Activated naive CD4-positive, alpha-beta T cell treated with anti-CD3 and anti-CD28 coated beads, Interleukin-2, amount 50 U/mL, for 72 hours (primary cell): ENCODE measurements around the gene SYNM. TPM values are rescaled to one million over a fixed set of nuclear protein-coding genes. Genes with fewer than 3 reads are reported as not detected.

Experiments
- ATAC-seq, 2 donors: fragments of 150-1000 bp; cut with Tn5 transposase; 2 replicates each; pipeline ENCODE4 v1.10.0; 2021; ENCODE audit warnings: mild to moderate bottlenecking in 2 of 2, moderate library complexity in 2 of 2
- DNase-seq, 2 donors: peaks; one replicate each; pipeline ENCODE4 v3.0.0; 2021 to 2022; ENCODE audit warnings: low spot score in 2 of 2
- H3K27ac Mint-ChIP-seq, 2 donors: one replicate each; pipeline ENCODE4 v1.8.0; 2022; ENCODE audit warnings: mild to moderate bottlenecking in 2 of 2, mixed read lengths in 2 of 2
- H3K36me3 Mint-ChIP-seq, 2 donors: one replicate each; pipeline ENCODE4 v1.8.0; 2022; ENCODE audit warnings: mixed read lengths in 2 of 2
- H3K9me3 Mint-ChIP-seq, 2 donors: one replicate each; pipeline ENCODE4 v1.8.0; 2022; ENCODE audit warnings: mixed read lengths in 2 of 2
- total RNA-seq, 2 donors: library from RNA; stranded (reverse); gene quantifications; one replicate each; pipeline ENCODE4 v1.2.3, GENCODE V29; 2022

The SYNM gene
- total RNA-seq, 2 donors from 2014 or later = 0.16 to 0.43 TPM

DNA sequence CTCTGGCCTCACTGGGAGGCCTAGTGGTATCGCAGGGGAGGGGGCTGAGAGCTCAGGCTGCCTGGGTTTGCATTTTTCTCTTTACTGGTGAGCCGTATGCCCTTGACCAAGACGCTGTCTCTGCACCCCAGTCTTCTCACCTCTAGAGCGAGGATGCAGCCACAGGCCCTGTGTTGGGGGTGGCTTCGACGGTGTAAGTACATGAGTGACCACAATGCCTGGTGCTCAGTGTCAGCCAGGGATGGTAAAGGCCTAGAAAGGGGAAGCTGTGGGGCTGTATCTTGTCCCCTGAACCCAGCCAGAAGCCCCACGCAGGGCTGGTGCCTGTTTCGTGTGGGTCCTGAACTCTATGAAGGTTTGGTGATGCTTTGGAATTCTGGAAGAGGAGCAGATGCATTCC lies 19.8 kb downstream of the SYNM start:
- DNase-seq (no peak), ATAC-seq (no peak)
- Mint-ChIP-seq H3K9me3 (no peaks in the 10 kb centered on the region), H3K27ac (no peak overlapping the region), H3K36me3 (no peaks in the 10 kb centered on the region)

DNA sequence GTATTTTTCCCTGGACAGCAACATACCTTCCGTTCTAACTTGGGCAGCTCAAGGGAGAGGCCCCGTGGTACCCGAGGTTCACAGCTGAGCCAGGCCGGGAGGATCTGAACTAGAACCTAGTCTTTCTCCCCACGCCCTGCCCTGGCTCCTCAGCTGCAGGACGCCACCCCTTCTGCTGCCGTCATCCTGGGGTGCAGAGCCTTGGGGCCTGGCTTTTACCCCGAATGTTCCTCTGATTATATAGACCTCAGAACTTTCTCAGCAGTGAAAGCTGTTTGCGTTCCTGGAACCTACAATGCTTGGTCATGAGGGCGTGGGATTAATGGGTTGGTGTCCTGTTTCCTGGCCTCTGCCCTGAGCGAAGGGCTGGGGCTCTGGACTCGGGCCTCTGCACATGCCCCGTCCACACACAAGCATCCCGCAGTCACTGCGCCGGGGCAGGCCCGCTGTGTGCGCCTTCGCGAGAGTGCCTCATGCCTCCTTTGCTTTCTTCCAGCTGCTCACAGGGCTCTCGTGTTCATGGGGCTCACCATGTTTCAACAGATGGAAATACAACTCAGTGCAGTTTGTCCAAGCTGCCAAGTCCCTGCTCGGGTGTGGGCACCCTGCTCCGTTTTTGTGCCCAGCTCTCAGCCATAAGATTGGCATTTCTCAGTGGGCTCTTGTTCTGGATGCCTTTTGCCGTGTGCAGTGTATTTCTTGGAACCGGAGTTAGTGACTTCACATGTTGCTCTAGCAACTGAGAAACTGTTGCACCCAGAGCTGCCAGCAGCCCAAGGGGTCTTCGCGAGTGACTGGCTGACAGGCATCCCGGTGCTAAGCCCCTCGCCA lies 20.4 kb downstream of the SYNM start:
- H3K36me3 Mint-ChIP-seq = no peaks in the 10 kb centered on the region
- no peaks in the 10 kb centered on the region for H3K9me3 Mint-ChIP-seq
- DNase-seq (no peak), ATAC-seq (no peak)
- H3K27ac Mint-ChIP-seq = no peak overlapping the region

DNA sequence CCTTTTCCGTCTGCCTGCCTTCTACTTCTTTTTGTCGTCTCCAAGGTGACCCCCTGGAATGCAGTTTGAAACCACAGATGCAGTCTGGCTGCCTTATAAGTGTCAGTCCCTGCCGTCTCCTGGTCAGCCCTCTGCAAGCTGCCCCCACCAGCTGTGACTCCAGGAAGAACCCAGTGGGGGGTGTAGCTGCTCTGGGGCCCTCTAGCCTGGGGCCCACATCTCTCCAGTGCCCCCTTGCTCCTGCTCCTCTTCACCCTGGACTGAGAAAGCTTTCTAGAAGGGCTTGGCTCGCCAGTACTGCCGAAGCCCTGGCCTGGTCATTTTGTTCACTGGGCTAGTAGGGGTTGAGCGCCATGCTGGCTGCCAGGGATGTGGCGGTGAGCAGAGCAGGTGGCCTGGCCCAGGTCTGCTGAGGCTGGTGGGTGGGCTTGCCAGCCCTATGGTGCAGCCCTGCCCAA lies 21.3 kb downstream of the SYNM start:
- ATAC-seq = no peak
- no peak overlapping the region for H3K27ac Mint-ChIP-seq
- DNase-seq = no peak
- H3K9me3 Mint-ChIP-seq = no peaks in the 10 kb centered on the region
- H3K36me3 Mint-ChIP-seq = no peaks in the 10 kb centered on the region

DNA sequence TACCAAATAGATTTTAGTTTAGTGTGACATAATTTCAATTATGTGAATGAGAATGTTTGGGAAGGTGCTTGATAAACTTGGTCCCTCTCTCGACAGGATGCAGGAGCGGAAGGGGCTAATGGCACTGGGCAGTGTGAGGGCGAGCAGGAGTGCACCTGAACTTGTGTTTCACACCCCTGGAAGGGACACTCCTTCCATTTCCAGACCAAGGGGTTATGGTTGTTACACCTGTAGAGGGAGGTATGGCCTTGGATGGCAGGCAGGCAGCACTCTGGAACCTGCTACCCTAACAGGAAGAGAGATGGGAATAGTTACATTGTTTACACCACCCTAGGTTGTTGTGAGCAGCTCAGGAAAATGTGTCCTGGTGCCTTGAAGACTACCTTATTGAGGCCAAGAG lies 22.1 kb downstream of the SYNM start:
- no peak for ATAC-seq
- DNase-seq = no peak
- Mint-ChIP-seq H3K36me3 (no peaks in the 10 kb centered on the region), H3K27ac (no peak overlapping the region), H3K9me3 (no peaks in the 10 kb centered on the region)

DNA sequence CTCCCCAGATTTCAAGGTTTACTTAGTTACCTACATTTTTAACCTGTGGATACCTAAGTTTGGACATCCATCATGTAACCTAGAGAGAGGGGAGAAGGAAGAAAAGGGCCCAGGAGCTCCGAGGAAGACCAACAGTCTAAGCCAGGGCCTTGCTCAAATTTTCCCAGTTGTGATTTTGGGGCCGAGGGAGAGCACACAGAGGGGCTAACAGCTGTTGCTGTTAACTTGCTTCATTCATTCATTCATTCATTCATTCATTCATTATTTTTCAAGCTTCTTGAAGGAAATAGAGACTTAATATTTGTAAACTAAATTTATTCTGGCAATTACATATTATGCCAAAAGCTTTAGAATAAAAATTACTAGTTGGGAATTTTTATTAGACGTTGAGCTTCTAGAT lies 22.9 kb downstream of the SYNM start:
- no peak for ATAC-seq

DNA sequence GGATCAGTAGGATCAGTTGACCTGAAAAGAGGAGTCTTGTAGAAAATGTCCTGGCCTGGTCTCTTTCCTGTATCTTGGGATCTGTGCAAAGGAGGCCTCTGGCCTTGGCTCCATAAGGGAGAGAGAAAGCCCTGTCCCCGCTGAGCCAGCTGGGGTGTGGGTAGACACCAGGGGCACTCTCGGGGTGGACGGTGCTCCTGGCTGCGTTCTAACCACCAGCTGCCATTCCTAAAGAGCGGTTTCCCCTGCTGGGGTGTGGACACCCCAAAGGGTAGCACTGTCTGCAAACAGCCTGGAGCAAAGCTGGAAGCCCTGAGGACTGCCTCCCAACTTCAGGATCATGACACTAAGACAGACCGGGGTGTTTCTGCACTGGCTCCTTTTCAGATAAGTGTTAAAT lies 23.5 kb downstream of the SYNM start:
- Mint-ChIP-seq H3K36me3 (no peaks in the 10 kb centered on the region), H3K27ac (no peak overlapping the region), H3K9me3 (no peaks in the 10 kb centered on the region)
- DNase-seq (no peak), ATAC-seq (no peak)

More for the DNA sequence above, 22.9 kb downstream of the SYNM start:
- Mint-ChIP-seq H3K27ac (no peak overlapping the region), H3K36me3 (no peaks in the 10 kb centered on the region), H3K9me3 (no peaks in the 10 kb centered on the region)
- no peak for DNase-seq

DNA sequence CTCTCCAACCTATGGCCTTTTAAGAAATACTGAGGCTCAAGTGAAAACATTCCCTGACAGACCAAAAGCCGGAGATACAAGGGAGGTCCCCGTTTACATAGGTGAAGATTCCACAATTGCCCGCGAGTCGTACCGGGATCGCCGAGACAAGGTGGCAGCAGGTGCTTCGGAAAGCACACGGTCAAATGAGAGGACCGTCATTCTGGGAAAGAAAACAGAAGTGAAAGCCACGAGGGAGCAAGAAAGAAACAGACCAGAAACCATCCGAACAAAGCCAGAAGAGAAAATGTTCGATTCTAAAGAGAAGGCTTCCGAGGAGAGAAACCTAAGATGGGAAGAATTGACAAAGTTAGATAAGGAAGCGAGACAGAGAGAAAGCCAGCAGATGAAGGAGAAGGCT lies 24.8 kb downstream of the SYNM start:
- DNase-seq = no peak
- H3K36me3 Mint-ChIP-seq = no peaks in the 10 kb centered on the region

DNA sequence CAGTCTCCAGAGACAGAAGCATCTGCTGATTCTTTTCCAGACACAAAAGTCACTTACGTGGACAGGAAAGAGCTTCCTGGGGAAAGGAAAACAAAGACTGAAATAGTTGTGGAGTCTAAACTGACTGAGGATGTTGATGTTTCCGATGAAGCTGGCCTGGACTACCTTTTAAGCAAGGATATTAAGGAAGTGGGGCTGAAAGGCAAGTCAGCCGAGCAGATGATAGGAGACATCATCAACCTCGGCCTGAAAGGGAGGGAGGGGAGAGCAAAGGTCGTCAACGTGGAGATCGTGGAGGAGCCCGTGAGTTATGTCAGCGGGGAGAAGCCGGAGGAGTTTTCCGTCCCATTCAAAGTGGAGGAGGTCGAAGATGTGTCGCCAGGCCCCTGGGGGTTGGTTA lies 25.4 kb downstream of the SYNM start:
- ATAC-seq (no peak), DNase-seq (no peak)
- Mint-ChIP-seq H3K9me3 (no peaks in the 10 kb centered on the region), H3K27ac (no peak overlapping the region), H3K36me3 (no peaks in the 10 kb centered on the region)

More for the DNA sequence above, 24.8 kb downstream of the SYNM start:
- Mint-ChIP-seq H3K9me3 (no peaks in the 10 kb centered on the region), H3K27ac (peak overlapping the region in 1 of 2 donors; percentile 6)
- no peak for ATAC-seq

DNA sequence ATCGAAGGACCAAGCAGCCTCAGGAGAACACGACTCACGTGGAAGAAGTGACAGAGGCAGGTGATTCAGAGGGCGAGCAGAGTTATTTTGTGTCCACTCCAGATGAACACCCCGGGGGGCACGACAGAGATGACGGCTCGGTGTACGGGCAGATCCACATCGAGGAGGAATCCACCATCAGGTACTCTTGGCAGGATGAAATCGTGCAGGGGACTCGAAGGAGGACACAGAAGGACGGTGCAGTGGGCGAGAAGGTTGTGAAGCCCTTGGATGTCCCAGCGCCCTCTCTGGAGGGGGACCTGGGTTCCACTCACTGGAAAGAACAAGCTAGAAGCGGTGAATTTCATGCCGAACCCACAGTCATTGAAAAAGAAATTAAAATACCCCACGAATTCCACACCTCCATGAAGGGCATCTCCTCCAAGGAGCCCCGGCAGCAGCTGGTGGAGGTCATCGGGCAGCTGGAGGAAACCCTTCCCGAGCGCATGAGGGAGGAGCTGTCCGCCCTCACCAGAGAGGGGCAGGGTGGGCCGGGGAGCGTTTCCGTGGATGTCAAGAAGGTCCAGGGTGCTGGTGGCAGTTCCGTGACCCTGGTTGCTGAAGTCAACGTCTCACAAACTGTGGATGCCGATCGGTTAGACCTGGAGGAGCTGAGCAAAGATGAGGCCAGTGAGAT lies 26.0 kb downstream of the SYNM start:
- Mint-ChIP-seq H3K9me3 (no peaks in the 10 kb centered on the region), H3K27ac (no peak overlapping the region), H3K36me3 (no peaks in the 10 kb centered on the region)
- ATAC-seq (no peak), DNase-seq (no peak)

DNA sequence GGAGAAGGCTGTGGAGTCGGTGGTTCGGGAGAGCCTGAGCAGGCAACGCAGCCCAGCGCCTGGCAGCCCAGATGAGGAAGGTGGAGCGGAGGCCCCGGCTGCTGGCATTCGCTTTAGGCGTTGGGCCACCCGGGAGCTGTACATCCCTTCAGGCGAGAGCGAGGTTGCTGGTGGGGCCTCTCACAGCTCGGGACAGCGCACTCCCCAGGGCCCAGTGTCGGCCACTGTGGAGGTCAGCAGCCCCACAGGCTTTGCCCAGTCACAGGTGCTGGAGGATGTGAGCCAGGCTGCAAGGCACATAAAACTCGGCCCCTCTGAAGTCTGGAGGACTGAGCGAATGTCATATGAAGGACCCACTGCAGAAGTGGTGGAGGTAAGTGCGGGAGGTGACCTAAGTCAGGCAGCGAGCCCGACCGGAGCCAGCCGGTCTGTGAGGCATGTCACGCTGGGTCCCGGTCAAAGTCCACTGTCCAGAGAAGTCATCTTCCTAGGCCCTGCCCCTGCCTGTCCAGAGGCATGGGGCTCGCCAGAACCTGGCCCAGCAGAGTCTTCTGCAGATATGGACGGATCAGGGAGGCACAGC lies 26.7 kb downstream of the SYNM start:
- no peak overlapping the region for H3K27ac Mint-ChIP-seq
- ATAC-seq = no peak

DNA sequence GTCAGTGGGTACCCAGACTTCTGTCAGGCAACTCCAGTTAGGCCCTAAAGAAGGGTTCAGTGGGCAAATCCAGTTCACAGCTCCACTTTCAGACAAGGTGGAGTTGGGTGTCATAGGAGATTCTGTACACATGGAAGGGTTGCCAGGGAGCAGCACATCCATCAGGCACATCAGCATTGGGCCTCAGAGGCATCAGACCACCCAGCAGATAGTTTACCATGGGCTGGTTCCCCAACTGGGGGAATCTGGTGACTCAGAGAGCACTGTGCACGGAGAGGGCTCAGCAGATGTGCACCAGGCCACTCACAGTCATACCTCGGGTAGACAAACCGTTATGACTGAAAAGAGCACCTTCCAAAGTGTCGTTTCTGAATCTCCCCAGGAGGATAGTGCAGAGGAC lies 27.2 kb downstream of the SYNM start:
- no peaks in the 10 kb centered on the region for H3K9me3 Mint-ChIP-seq
- DNase-seq (no peak), ATAC-seq (no peak)
- no peak overlapping the region for H3K27ac Mint-ChIP-seq
- no peaks in the 10 kb centered on the region for H3K36me3 Mint-ChIP-seq

More for the DNA sequence above, 26.7 kb downstream of the SYNM start:
- DNase-seq = no peak
- Mint-ChIP-seq H3K36me3 (no peaks in the 10 kb centered on the region), H3K9me3 (no peaks in the 10 kb centered on the region)

DNA sequence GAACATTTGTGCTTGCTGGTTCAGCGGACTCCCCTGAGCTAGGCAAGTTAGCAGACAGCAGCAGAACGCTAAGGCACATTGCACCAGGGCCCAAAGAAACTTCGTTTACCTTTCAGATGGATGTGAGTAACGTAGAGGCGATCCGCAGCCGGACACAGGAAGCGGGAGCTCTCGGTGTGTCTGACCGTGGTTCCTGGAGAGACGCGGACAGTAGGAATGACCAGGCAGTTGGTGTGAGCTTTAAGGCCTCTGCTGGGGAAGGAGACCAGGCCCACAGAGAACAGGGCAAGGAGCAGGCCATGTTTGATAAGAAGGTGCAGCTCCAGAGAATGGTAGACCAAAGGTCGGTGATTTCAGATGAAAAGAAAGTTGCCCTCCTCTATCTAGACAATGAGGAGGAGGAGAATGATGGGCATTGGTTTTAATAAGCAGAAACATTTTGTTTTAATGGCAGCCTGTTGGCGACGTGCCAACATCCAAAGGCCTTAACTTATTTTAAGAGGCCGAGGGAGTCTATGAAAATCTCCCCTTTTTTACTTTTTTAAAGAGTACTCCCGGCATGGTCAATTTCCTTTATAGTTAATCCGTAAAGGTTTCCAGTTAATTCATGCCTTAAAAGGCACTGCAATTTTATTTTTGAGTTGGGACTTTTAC lies 27.9 kb downstream of the SYNM start:
- H3K36me3 Mint-ChIP-seq = no peaks in the 10 kb centered on the region
- no peaks in the 10 kb centered on the region for H3K9me3 Mint-ChIP-seq
- DNase-seq (no peak), ATAC-seq (no peak)
- H3K27ac Mint-ChIP-seq = no peak overlapping the region

DNA sequence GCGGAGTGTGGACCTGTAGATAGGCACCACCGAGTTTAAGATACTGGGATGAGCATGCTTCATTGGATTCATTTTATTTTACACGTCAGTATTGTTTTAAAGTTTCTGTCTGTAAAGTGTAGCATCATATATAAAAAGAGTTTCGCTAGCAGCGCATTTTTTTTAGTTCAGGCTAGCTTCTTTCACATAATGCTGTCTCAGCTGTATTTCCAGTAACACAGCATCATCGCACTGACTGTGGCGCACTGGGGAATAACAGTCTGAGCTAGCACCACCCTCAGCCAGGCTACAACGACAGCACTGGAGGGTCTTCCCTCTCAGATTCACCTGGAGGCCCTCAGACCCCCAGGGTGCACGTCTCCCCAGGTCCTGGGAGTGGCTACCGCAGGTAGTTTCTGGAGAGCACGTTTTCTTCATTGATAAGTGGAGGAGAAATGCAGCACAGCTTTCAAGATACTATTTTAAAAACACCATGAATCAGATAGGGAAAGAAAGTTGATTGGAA lies 29.5 kb downstream of the SYNM start:
- Mint-ChIP-seq H3K9me3 (no peaks in the 10 kb centered on the region), H3K36me3 (no peaks in the 10 kb centered on the region), H3K27ac (no peak overlapping the region)
- ATAC-seq (no peak), DNase-seq (no peak)

DNA sequence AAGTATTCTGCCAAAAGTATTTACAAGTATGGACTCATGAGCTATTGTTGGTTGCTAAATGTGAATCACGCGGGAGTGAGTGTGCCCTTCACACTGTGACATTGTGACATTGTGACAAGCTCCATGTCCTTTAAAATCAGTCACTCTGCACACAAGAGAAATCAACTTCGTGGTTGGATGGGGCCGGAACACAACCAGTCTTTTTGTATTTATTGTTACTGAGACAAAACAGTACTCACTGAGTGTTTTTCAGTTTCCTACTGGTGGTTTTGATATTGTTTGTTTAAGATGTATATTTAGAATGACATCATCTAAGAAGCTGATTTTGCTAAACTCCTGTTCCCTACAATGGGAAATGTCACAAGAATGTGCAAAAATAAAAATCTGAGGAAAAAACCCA lies 30.3 kb downstream of the SYNM start:
- DNase-seq (no peak), ATAC-seq (peak in 1 of 2 donors; percentile 82)
- H3K36me3 Mint-ChIP-seq = no peaks in the 10 kb centered on the region
- no peaks in the 10 kb centered on the region for H3K9me3 Mint-ChIP-seq
- no peak overlapping the region for H3K27ac Mint-ChIP-seq

DNA sequence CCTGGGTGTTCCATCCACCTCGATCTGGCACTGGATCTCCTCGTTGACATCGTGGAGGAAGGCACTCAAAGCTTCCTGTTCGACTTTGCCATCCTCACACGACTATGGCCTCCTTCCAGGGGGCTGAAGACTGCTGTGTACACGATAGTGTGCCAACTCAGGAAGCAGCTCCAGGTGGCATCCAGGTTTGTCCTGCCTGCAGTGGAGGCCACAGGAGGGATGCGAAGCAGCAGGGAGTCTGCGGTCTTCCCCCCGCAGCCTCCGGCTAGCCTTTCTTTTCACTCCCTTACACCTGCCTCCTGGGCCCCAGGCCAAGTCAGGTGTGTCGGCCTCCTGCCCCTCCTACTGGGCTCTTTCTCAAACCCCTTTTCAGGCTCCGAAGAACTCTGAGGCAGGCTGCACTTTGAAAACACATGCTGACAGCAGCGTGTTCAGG lies 32.2 kb downstream of the SYNM start:
- DNase-seq (no peak), ATAC-seq (no peak)
- Mint-ChIP-seq H3K36me3 (no peaks in the 10 kb centered on the region), H3K9me3 (no peaks in the 10 kb centered on the region), H3K27ac (peak overlapping the region in 1 of 2 donors; percentile 65)

DNA sequence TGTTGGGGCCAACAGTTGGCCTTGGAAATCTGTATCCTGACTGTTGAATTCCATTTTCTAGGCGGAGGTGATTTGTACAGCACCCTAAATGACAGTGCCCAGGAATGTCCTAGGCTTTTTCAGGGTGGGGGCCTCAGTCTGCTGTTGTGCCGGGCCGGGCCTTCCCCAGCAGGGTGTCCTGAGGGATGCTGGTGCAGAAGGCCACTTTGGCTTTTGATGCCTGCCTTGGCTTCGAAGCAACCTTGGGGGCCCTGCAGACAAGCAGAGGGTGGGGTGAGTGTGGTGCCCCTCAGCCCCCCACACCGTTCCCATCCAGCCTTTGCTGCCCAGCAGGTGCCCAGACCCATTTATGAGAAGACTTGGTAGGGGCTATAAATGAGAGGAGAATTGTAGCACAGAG lies 33.0 kb downstream of the SYNM start:
- no peak for ATAC-seq
- Mint-ChIP-seq H3K9me3 (no peaks in the 10 kb centered on the region), H3K27ac (no peak overlapping the region), H3K36me3 (no peaks in the 10 kb centered on the region)
- DNase-seq = no peak

DNA sequence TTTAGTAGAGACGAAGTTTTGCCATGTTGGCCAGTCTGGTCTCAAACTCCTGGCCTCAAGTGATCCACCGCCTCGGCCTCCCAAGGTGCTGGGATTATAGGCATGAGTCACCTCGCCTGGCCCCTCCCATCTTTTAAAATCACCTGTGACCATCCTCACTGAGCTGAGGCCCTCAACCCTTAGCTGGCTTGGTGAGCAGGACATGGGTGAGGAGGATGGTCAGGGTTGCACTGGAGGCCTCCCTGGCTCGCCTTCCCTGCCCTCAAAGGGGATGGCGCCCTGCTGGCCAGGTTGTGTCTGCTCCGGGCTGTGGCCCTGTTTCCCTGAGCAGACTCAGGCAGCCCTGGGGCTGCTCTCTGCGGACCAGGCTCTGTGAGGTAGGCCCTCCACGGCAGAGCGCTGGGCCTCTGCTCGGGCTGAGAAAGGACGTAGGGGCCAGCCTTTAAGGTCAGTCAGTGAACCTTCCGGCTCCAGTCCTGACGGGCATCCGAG lies 33.7 kb downstream of the SYNM start:
- DNase-seq = no peak
- Mint-ChIP-seq H3K36me3 (no peaks in the 10 kb centered on the region), H3K9me3 (no peaks in the 10 kb centered on the region), H3K27ac (no peak overlapping the region)
- ATAC-seq = no peak
